Cortex of kidney (tissue), 1 donor: ENCODE measurements around the gene TBC1D20.

Source experiments
- DNase-seq: peaks from one replicate; lab custom pipeline; 2025; lab: John Stamatoyannopoulos, UW

Gene TBC1D20

DNA sequence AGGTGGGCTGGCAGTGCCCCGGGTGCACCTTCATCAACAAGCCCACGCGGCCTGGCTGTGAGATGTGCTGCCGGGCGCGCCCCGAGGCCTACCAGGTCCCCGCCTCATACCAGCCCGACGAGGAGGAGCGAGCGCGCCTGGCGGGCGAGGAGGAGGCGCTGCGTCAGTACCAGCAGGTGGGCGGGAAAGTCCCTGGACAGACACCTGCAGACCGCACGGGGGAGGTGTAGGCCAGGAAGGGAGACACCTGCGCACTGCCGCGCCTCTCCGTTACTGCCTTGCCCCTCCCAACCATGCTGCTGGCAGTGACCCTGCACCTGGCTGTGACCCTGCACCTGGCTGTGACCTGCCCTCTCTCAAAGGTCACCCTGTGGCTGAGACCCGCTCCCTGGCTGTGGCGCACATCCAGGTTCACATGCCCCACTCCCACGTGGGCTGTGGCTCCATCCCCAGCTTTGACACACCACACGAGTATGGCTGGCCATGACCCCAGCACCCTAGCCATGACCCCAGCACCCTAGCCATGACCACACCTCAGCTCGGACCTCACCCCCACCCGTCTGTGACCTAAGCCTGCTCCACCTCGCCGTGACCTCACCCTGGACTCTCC, 42.7 kb downstream of the TBC1D20 start:
- no peak for DNase-seq

DNA sequence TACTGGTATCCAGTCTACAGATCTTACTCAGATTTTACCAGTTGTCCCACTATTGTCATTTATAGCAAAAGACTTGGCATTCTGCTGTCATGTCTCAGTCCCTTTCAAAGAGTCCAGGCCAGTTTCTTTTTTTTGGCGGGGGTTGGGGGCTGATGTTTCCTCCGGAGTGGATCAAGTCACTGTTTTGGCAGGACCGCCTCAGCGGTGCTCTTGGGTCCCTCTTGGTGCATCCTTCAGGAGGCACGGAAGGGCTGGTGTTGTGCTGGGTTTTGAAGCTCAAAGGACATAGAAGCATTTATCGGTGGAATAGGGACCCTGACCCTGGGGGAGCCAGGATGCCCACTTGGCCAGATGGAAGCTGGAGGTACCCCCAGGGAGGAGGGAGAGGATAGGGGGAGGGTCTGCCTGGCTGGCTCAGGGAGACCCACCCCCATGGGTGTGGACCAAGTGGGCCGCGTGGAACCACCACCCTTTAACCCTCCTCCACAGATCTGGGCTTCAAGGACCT, 43.4 kb downstream of the TBC1D20 start:
- DNase-seq, result no peak

DNA sequence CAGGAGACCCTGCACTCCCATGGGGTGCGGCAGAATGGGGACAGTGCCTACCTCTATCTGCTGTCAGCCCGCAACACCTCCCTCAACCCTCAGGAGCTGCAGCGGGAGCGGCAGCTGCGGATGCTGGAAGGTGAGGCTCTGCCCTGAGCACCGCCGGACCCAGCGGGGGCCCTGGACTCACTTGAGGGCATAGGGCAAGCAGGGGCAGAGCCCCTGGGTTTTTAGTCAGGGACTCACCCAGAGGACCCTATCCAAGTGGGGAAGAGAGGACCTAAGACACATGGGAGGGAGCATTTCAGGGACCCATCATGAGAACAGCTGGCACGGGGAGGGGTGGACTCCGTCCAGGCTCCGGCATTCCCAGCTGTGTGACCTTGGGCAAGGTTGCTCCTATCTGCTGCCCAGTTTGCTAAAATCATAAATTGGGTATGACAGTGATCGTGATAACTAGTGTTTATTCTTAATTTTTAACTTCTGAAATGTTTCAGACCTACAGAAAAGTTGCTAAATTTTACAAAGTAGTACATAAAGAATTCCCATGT, 44.5 kb downstream of the TBC1D20 start:
- DNase-seq, result no peak

DNA sequence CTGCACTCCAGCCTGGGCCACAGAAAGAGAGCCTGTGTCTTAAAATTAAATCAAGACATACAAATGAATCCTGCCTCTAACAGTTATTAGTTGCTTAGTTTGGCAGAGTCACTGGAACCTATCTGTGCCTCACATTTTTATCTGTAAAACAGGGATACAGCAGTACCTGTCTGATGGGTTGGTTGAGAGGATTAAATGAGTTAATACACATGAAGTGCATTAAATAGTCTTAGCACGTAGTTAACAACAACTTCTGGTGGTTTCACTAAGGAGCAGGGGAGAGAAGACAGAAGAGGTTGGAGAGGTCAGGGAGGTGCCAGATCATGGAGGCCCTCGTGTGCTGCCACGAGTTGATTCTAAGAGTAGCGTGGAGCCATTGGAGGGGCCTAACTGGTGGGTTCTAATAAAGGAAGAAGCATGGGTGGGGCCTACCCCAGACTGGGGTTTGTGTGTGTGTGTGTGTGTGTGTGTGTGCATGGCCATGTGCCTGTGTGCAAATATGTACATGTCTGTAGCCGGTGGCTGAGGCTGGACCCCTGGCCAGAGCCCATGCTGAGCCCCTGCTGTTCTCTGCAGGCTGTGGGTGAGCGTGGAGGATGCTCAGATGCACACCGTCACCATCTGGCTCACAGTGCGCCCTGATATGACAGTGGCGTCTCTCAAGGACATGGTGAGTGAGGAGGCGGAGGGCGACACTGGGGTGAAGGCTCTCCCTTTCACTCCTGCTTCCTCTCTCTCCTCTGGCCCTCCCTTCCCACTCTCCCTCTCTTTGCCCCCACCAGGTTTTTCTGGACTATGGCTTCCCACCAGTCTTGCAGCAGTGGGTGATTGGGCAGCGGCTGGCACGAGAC, 45.2 kb downstream of the TBC1D20 start:
- no peak for DNase-seq

- no peak for DNase-seq
These were observed 46.5 kb downstream of the TBC1D20 start for GRCh38 chr20:415820-416322.

DNA sequence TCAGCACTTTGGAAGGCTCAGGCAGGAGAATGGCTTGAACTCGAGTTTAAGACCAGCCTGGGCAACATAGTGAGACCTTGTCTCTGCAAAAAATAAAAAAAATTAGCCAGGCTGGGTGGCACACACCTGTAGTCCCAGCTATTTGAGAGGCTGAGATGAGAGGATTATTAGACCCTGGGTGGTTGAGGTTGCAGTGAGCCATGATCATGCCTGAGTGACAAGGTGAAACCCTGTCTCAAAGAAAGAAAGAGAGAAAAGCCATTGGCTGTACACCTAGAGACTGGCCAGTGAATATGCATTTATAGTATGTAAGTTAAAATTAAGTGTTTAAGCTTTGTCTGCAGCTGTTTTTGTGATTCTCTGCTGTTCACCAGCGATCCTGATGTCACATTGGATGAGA, 48.2 kb downstream of the TBC1D20 start:
- DNase-seq, result no peak

DNA sequence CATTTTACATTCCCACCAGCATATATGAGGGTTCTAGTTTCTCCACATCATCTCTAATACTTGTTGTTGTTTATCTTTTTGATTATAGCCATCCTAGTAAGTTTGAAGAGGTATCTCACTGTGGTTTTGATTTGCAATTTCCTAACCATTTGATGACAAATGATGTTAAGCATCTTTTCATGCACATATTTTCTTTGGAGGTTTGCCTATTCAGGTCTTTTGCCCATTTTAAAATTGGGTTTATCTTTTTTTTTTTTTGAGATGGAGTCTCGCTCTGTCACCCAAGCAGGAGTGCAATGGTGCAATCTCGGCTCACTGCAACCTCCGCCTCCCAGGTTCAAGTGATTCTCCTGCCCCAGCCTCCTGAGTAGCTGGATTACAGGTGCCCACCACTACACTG, 50.3 kb downstream of the TBC1D20 start:
- DNase-seq, result no peak

DNA sequence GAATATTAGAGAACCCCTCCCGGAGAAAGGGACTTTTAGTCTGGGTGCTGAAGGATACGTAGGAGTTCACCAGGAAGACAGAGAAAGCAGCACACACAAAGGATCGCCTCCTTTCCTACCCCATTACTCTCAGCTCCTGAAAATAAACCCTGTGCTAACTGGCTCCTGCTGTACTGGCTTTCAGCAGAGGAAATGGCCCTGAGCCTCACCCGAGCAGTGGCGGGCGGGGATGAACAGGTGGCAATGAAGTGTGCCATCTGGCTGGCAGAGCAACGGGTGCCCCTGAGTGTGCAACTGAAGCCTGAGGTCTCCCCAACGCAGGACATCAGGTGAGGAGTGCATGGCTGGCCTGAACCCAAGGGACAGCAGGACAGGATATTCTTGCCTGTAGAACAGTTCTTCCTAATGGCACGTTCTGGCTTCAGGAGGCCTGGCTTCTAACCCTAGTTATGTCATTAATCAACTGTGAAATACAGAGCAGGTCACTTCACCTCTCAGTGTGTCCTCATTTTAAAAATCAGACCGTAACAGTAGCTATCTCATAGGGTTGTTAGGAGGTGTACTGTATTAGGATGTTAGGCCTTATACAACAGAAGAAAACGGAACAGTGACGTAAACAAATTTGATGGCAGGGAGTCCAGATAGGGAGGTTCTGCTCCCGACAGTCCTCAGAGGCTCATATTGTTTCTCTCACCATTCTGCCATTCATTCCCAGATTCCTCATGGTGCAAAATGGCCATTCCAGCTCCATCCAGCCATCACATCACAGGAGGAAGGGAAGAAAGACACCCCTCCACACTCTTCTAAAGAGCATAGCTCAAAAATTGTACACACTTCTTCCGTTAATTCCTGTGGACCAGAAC, 52.4 kb downstream of the TBC1D20 start:
- no peak for DNase-seq

DNA sequence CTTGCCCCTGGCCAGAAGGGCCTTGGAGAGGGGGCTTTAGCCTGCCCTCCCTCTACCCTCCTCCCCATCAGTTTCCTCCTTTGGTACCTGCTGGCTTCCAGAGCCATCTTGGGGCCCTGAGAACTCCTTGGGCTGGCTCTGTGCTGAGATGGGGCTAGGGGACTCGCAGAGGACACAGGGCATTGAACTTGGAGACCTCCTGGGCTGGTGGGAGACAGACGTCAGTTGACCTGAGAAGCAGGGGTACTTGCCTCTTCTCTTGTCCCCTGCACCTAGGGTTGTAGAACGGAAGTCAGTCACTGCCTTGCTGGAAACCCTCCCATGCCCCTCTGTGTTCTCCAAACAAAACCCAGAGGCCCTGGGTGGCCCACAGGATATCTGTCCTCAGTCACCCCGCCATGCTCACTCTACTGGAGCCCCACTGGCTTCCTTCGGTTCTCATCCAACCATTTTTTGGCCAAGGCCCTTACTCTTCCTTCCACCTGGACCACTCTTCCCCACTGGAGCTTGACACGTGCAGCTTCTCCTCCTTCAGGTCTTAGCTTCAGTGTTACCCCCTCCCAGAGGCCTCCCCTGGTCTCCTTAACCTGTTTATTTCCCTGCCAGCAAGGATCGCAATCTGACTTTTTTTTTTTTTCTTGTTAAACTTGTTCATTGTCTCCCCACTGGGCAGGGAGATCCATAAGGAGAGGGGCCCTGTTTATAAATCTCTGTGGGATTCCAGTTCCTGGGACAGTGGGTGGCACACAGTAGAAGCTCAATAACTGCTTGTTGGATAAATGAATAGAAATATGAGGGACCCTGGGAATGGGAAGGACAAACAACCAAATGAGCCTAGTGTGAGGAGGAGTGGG, 53.3 kb downstream of the TBC1D20 start:
- DNase-seq, result no peak

DNA sequence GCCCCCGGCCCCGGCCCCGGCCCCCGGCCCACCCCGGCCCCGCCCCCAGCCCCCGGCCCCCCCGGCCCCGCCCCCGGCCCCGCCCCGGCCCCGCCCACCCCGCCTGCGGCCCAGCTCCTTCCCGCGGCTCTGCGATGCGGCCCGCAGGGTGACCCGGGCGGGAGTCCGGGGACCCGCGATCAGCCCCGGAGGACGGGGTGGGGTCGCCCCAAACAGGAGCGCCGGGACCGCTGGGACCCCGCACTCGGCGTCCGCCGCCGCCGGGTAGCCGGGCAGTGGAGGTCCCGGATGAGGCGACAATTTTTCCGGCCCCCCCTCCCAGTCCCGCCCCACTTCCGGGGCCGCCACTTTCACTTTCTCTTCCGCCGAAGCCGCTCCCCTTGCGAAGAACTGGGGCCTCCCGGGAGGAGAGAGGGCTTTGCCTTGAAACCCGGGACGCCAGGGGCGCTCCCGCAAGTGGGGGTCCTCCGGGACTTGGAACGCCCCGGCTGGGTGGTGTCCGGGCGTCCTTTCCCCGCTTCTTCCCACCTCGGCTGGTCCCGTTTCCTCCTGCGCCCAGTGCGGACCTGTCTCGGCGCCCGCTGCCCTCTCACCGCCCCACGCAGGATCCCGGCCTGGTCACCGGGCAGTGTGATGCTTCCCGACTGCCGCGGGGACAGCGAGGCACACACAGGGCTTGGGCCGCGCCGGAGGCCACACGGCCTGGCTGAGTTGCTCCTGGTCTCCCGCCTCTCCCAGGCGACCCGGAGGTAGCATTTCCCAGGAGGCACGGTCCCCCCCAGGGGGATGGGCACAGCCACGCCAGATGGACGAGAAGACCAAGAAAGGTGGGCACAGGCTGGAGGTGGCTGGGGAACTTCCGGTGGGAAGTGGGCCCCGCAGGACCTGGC, 54.1 kb downstream of the TBC1D20 start, which contains the start of gene RBCK1:
TSS of gene RBCK1 (plus strand) at position 347 of the 890 bp plus-strand sequence. CDS start at position 806, 459 bp downstream.
- no peak for DNase-seq

GRCh38 chr20:407133-407952, 55.0 kb downstream of the TBC1D20 start:
- no peak for DNase-seq

DNA sequence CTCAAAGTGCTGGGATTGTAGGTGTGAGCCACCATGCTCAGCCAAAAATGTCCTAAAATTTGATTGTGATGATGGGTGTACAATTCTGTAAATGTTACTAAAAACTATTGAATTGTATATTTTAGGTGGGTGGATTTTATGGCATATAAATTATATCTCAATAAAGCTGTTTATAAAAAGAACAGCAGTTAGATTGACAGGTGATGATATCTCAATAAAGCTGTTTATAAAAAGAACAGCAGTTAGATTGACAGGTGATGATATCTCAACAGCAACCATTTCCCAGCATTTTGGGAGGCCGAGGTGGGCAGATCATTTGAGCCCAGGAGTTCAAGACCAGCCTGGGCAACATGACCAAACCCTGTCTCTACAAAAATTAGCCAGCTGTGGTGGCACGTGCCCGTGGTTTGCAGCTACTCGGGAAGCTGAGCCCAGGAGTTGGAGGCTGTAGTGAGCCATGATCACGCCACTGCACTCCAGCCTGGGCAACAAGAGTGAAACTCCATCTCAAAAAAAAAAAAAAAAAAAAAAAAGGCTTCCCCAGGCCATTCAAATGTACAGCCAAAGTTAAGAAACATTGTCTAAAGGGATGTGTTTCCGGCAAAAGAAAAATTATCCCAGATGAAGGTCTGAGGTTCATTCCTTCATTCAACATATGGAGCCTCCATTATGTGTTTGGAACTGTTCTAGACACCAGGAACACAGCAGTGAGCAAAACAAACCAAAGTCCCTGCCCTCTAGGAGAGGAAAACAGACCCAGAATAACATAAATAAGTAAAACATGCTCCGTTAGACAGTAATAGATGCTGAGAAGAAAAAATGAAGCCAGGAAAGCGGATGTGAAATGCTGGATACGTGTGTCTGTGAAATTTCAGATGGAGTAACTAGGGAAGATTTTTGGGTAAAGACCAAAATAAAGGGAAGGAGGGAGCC, 55.9 kb downstream of the TBC1D20 start:
- DNase-seq, result no peak

GRCh38 chr20:404088-404487, 58.2 kb downstream of the TBC1D20 start:
- DNase-seq, result no peak

DNA sequence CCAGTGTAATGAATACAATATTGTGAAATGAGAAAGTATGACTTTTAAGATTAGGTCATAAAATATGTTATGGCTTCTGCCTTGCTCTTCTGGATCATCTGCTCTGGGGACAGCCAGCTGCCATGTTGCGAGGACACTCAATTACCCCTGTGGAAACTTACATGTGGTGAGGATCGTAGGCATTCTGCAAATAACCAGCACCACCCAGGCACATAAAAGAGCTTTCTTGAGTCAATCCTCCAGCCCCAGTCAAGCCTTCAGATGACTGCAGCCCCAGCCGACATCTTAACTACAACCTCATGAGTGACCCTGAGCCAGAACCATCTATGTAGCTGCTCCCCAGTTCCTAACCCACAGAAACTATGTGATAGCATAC, 58.8 kb downstream of the TBC1D20 start:
- no peak for DNase-seq

- no peak for DNase-seq
These were observed 59.3 kb downstream of the TBC1D20 start for GRCh38 chr20:402898-403581.

GRCh38 chr20:402496-402885, 59.8 kb downstream of the TBC1D20 start:
- DNase-seq, result no peak
